SU-DHL-6 (cell line): ENCODE results near the gene CCNQ.

ENCODE experiments used
- H2AFZ ChIP-seq: fragments of 200-600 bp; sonication (generic); 2 replicates; pipeline ENCODE4 v1.6.1; 2014; ENCODE audit warnings: low read depth, mild to moderate bottlenecking, moderate library complexity, mixed read lengths, antibody characterized with exemption, low read length; ENCODE audit not compliant: severe bottlenecking
- H3F3A ChIP-seq: fragments of 200-600 bp; shearing (Covaris generic); 2 replicates; pipeline ENCODE4 v1.6.0; 2016; ENCODE audit warnings: antibody characterized with exemption, mild to moderate bottlenecking; ENCODE audit not compliant: insufficient read depth
- H3K27ac ChIP-seq: fragments of 200-600 bp; sonication (generic); 2 replicates; pipeline ENCODE4 v1.5.1; 2016; ENCODE audit warnings: low read depth, mild to moderate bottlenecking, low read length, moderate library complexity, mixed read lengths
- H3K27me3 ChIP-seq: fragments of 200-600 bp; sonication (generic), shearing (Covaris generic); 2 replicates; pipeline ENCODE4 v1.6.0; 2014; ENCODE audit warnings: mild to moderate bottlenecking, low read length
- H3K36me3 ChIP-seq: fragments of 200-600 bp; sonication (generic); 2 replicates; pipeline ENCODE4 v1.6.1; 2014; ENCODE audit warnings: mild to moderate bottlenecking, low read length, mixed read lengths
- H3K4me2 ChIP-seq: fragments of 300-600, 200-600 bp; shearing (Covaris generic), sonication (generic); 2 replicates; pipeline ENCODE4 v1.6.0; 2014; ENCODE audit warnings: low read length, low read depth, mild to moderate bottlenecking; ENCODE audit not compliant: poor library complexity, severe bottlenecking
- H3K4me3 ChIP-seq: fragments of 200-600 bp; sonication (generic); 2 replicates; pipeline ENCODE4 v1.5.1; 2014; ENCODE audit warnings: antibody characterized with exemption, low read length, mild to moderate bottlenecking, mixed read lengths; ENCODE audit not compliant: insufficient read depth, poor library complexity, severe bottlenecking
- H3K79me2 ChIP-seq: fragments of 200-600 bp; sonication (generic); 2 replicates; pipeline ENCODE4 v1.6.1; 2014; ENCODE audit warnings: mild to moderate bottlenecking, low read length, moderate library complexity; ENCODE audit not compliant: insufficient read depth
- H3K9ac ChIP-seq: fragments of 200-600 bp; sonication (generic); 2 replicates; pipeline ENCODE4 v1.7.0; 2014; ENCODE audit warnings: mild to moderate bottlenecking, low read length
- H3K9me2 ChIP-seq: fragments of 200-600 bp; sonication (generic); replicated peaks from 2 replicates; pipeline ENCODE4 v1.6.1; 2014; ENCODE audit warnings: low read length; ENCODE audit not compliant: insufficient read depth
- H3K9me3 ChIP-seq: fragments of 200-600 bp; sonication (generic); 2 replicates; pipeline ENCODE4 v1.6.1; 2014; ENCODE audit warnings: low read length, mixed read lengths; ENCODE audit not compliant: insufficient read depth
- H4K20me1 ChIP-seq: fragments of 200-600 bp; sonication (generic); 2 replicates; pipeline ENCODE4 v1.6.1; 2014; ENCODE audit warnings: low read depth, mild to moderate bottlenecking, antibody characterized with exemption, low read length, moderate library complexity, mixed read lengths
- EZH2phosphoT487 ChIP-seq: fragments of 200-600 bp; sonication (generic), shearing (Covaris generic); conservative IDR thresholded peaks from 2 replicates; pipeline ENCODE4 v1.6.1; 2018; ENCODE audit warnings: mild to moderate bottlenecking, antibody characterized with exemption, low read length, moderate library complexity, mixed read lengths
- TF ChIP-seq, protein P1 (sequence below): fragments of 200-600 bp; sonication (generic); IDR thresholded peaks from one replicate; pipeline ENCODE4 v1.5.1; 2017; ENCODE audit warnings: antibody characterized with exemption, mild to moderate bottlenecking, low read length, moderate library complexity; ENCODE audit not compliant: insufficient read depth, poor library complexity, severe bottlenecking

CCNQ gene

GRCh38 chrX:153631907-153632594 lies 33.1 kb upstream of the CCNQ start:
- no peak overlapping the region for H3K4me2 ChIP-seq
- H3K4me3 ChIP-seq, result no peak overlapping the region
- no peaks in the 10 kb centered on the region for H3K27me3 ChIP-seq
- no peaks in the 10 kb centered on the region for H3K79me2 ChIP-seq
- TF ChIP-seq EZH2phosphoT487, result no peak
- TF ChIP-seq, protein P1, sequence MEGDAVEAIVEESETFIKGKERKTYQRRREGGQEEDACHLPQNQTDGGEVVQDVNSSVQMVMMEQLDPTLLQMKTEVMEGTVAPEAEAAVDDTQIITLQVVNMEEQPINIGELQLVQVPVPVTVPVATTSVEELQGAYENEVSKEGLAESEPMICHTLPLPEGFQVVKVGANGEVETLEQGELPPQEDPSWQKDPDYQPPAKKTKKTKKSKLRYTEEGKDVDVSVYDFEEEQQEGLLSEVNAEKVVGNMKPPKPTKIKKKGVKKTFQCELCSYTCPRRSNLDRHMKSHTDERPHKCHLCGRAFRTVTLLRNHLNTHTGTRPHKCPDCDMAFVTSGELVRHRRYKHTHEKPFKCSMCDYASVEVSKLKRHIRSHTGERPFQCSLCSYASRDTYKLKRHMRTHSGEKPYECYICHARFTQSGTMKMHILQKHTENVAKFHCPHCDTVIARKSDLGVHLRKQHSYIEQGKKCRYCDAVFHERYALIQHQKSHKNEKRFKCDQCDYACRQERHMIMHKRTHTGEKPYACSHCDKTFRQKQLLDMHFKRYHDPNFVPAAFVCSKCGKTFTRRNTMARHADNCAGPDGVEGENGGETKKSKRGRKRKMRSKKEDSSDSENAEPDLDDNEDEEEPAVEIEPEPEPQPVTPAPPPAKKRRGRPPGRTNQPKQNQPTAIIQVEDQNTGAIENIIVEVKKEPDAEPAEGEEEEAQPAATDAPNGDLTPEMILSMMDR, result no peak
- H3K27ac ChIP-seq, result no peak overlapping the region
- no peaks in the 10 kb centered on the region for H3K36me3 ChIP-seq
- H3F3A ChIP-seq, result no peaks in the 10 kb centered on the region
- H3K9me2 ChIP-seq, result no peaks in the 10 kb centered on the region
- no peak overlapping the region for H3K9ac ChIP-seq
- no peaks in the 10 kb centered on the region for H4K20me1 ChIP-seq
- no peaks in the 10 kb centered on the region for H3K9me3 ChIP-seq
- H2AFZ ChIP-seq, result no peak overlapping the region

- Histone ChIP-seq H3K27me3 (no peaks in the 10 kb centered on the region), H4K20me1 (no peaks in the 10 kb centered on the region), H3K9me3 (no peaks in the 10 kb centered on the region), H3F3A (no peaks in the 10 kb centered on the region), H3K9ac (no peak overlapping the region), H3K4me2 (no peak overlapping the region), H3K4me3 (no peak overlapping the region), H3K9me2 (no peaks in the 10 kb centered on the region), H3K36me3 (no peaks in the 10 kb centered on the region), H3K27ac (no peak overlapping the region), H2AFZ (no peak overlapping the region), H3K79me2 (no peaks in the 10 kb centered on the region)
- no peak for TF ChIP-seq EZH2phosphoT487
- TF ChIP-seq, protein P1, result no peak
Observed at GRCh38 chrX:153631346-153631745, 32.4 kb upstream of the CCNQ start.

GRCh38 chrX:153628665-153629064 lies 29.7 kb upstream of the CCNQ start:
- no peaks in the 10 kb centered on the region for H3K79me2 ChIP-seq
- no peak overlapping the region for H3K9ac ChIP-seq
- no peak overlapping the region for H2AFZ ChIP-seq
- H3K4me3 ChIP-seq, result no peak overlapping the region
- H3K9me3 ChIP-seq, result no peaks in the 10 kb centered on the region
- no peak overlapping the region for H3K27ac ChIP-seq
- no peaks in the 10 kb centered on the region for H3K27me3 ChIP-seq
- H4K20me1 ChIP-seq, result no peaks in the 10 kb centered on the region
- H3F3A ChIP-seq, result no peaks in the 10 kb centered on the region
- no peaks in the 10 kb centered on the region for H3K36me3 ChIP-seq
- no peak for TF ChIP-seq EZH2phosphoT487
- TF ChIP-seq, protein P1, result no peak
- H3K4me2 ChIP-seq, result no peak overlapping the region
- H3K9me2 ChIP-seq, result no peaks in the 10 kb centered on the region
